GM23248 (cell line): ENCODE data around the gene NEU4. TPM values are rescaled to one million over a fixed set of nuclear protein-coding genes. Genes with fewer than 3 reads are reported as not detected.
"Not testable (repeated sequence)": the region's sequence is repeated elsewhere in the genome, so short reads cannot be mapped to it uniquely, and the experiment has no call there.

Experiments
- DNase-seq: peaks from one replicate; pipeline ENCODE4 v3.0.0-alpha.2; 2015
- H2AFZ ChIP-seq: fragments of 200-600 bp; sonication (generic); 2 replicates; pipeline ENCODE4 v1.6.1; 2016; ENCODE audit warnings: antibody characterized with exemption
- H3F3A ChIP-seq: fragments of 200-600 bp; sonication (generic); 2 replicates; pipeline ENCODE4 v1.6.1; 2016; ENCODE audit warnings: mild to moderate bottlenecking, antibody characterized with exemption, mixed run types; ENCODE audit not compliant: insufficient read depth
- H3K27ac ChIP-seq: fragments of 200-600 bp; sonication (generic); 2 replicates; pipeline ENCODE4 v1.5.1; 2016; ENCODE audit warnings: mild to moderate bottlenecking
- H3K27me3 ChIP-seq: fragments of 200-600 bp; sonication (generic); replicated peaks from 2 replicates; pipeline ENCODE4 v1.6.1; 2016; ENCODE audit warnings: mild to moderate bottlenecking; ENCODE audit not compliant: insufficient read depth
- H3K36me3 ChIP-seq: fragments of 200-600 bp; sonication (generic); 2 replicates; pipeline ENCODE4 v1.6.1; 2016; ENCODE audit warnings: low read depth, mild to moderate bottlenecking
- H3K4me1 ChIP-seq: fragments of 200-600 bp; sonication (generic); 2 replicates; pipeline ENCODE4 v1.6.1; 2016; ENCODE audit warnings: mild to moderate bottlenecking; ENCODE audit not compliant: insufficient read depth
- H3K4me2 ChIP-seq: fragments of 200-600 bp; sonication (generic); one replicate; pipeline ENCODE4 v1.6.1; 2016; ENCODE audit warnings: mild to moderate bottlenecking; ENCODE audit not compliant: unreplicated experiment
- H3K4me3 ChIP-seq: fragments of 200-600 bp; sonication (generic); 2 replicates; pipeline ENCODE4 v1.5.1; 2016; ENCODE audit warnings: mild to moderate bottlenecking
- H3K79me2 ChIP-seq: fragments of 200-600 bp; sonication (generic); 2 replicates; pipeline ENCODE4 v1.6.1; 2016; ENCODE audit warnings: mild to moderate bottlenecking; ENCODE audit not compliant: insufficient read depth
- H3K9ac ChIP-seq: fragments of 200-600 bp; sonication (generic); 2 replicates; pipeline ENCODE4 v1.6.1; 2016; ENCODE audit warnings: mild to moderate bottlenecking
- H3K9me2 ChIP-seq: fragments of 200-600 bp; sonication (generic); 2 replicates; pipeline ENCODE4 v1.6.1; 2016; ENCODE audit warnings: mixed run types, mild to moderate bottlenecking, moderate library complexity; ENCODE audit not compliant: insufficient read depth
- H3K9me3 ChIP-seq: fragments of 200-600 bp; sonication (generic); one replicate; pipeline ENCODE4 v1.6.1; 2017; ENCODE audit warnings: low read depth
- H4K20me1 ChIP-seq: fragments of 200-600 bp; sonication (generic); 2 replicates; pipeline ENCODE4 v1.6.0; 2016; ENCODE audit not compliant: insufficient read depth
- EZH2 ChIP-seq: fragments of 200-600 bp; sonication (generic); IDR thresholded peaks from 2 replicates; pipeline ENCODE4 v1.6.1; 2018; ENCODE audit warnings: antibody characterized with exemption, mild to moderate bottlenecking; ENCODE audit not compliant: insufficient read depth, poor library complexity, severe bottlenecking
- EZH2phosphoT487 ChIP-seq: fragments of 200-600 bp; sonication (generic); IDR thresholded peaks from 2 replicates; pipeline ENCODE4 v1.6.1; 2018; ENCODE audit warnings: antibody characterized with exemption, moderate library complexity, mild to moderate bottlenecking, low read depth; ENCODE audit not compliant: insufficient read depth
- WGBS, 2 experiments: methylation state at CpG; one replicate each; pipeline ENCODE4 v1.1.6; 2015 to 2017; ENCODE audit warnings: low lambda C conversion rate in 2 of 2, low coverage in 1 of 2; ENCODE audit errors: missing lambda C conversion rate in 2 of 2; 5-methylcytosine and 5-hydroxymethylcytosine counted together
- in situ Hi-C: fragments of 300-500 bp; cut with MboI; formaldehyde crosslinking; loops from 2 replicates; pipeline ENCODE4 v1.15.0; 2020
- polyA plus RNA-seq: library from polyadenylated mRNA; unstranded; fragments of >200 nt; fragmentation: Nextera tagmentation; extraction: Ambion mirVana; gene quantifications from 2 replicates; pipeline ENCODE4 v1.2.1, GENCODE V29; 2016
- total RNA-seq: library from RNA; depleted of rRNA; stranded (reverse); fragments of >200 nt; shearing (Covaris generic); gene quantifications from 2 replicates; pipeline ENCODE4 v1.2.3, GENCODE V29; 2014

Gene NEU4
- total and polyA plus RNA-seq, 2 experiments from 2014 or later = not detected

DNA sequence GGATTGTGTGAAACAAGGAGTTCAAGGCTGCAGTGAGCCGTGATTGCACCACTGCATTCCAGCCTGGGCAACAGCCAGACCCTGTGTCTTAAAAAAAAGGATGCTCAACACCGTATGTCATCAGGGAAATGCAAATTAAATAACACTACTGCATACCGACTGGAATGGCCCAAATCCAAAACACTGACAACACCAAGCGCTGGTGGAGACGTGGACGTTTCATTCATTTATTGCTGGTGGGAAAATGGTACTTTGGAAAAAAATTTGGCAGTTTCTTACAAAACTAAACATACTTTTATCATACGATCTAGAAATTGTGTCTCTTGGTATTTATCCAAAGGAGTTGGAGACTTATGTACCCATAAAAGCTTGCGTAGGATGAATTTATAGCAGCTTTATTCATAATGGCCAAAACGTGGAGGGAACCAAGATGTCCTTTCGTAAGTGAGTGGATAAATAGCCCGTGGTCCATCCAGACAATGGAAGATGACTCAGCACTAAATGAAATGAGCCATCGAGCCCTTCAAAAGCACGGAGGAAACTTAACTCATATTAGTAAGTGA is 24.2 kb downstream of the NEU4 start:
- 18 to 19% methylated on average over 13 of the region's 13 CpGs for WGBS, 2 experiments
- in situ Hi-C loops = no loop called here
- Histone ChIP-seq H3K4me1 (0 out of 2 replicates have a peak, but pooled peaks cover 5% of the 10 kb centered on the region), H2AFZ (peak overlapping the region; percentile 20; the same call in 1 of the 2 replicates), H3F3A (peaks cover 6% of the 10 kb centered on the region; the same call in 1 of the 2 replicates), H3K9me3 (no peaks in the 10 kb centered on the region), H3K27ac (peak overlapping the region; percentile 21; the same call in 1 of the 2 replicates), H3K4me3 (no peak overlapping the region), H3K79me2 (no peaks in the 10 kb centered on the region), H3K27me3 (peaks cover 14% of the 10 kb centered on the region; the same call in 1 of the 2 replicates), H3K9ac (no peak overlapping the region), H3K4me2 (peak overlapping the region; percentile 32), H4K20me1 (no peaks in the 10 kb centered on the region), H3K36me3 (no peaks in the 10 kb centered on the region), H3K9me2 (no peaks in the 10 kb centered on the region)
- DNase-seq = peak; percentile 64
- TF ChIP-seq EZH2 = no peak
- no peak for TF ChIP-seq EZH2phosphoT487

DNA sequence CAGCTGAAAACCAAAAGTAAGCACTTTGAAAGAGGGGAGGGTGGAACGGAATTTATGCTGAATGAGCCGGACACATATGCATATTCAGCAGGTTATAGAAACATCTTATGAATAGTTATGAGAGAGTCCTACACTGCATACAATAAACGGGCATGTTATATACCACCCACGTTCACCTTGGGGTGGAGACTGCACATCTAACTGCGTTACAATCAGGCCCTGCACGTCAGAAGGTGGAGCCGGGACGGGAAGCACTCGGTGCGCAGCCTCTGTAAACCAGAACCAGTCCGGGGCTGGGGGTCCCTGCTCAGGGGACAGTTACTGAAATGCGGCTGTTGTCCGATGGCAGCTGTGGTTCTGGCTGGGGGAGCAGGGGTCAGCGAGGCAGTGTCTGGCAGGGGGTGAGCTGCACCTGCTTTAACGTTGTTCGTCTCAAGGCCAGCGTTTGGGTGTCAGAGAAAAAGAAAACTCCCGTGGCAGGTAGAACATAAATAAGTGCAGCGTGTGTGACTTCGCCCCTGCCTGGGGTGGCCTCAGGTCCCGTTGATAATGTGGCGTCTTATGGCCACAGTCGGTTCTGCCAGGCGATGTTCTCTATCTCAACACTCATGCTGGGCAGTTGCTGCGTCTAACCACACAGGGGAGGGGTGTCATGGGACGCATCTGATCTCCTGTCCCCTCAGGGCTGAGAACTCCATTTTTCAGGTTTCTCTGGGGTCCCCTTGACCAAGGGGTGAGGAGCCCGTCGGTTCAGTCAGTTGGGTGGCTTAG is 24.9 kb downstream of the NEU4 start:
- Histone ChIP-seq H2AFZ (peak overlapping the region; percentile 20; the same call in 1 of the 2 replicates), H3K27me3 (peaks cover 20% of the 10 kb centered on the region; the same call in 1 of the 2 replicates)
- H3F3A ChIP-seq, H3K9me2 ChIP-seq, H3K4me1 ChIP-seq, H3K79me2 ChIP-seq, H3K36me3 ChIP-seq, H4K20me1 ChIP-seq, H3K4me3 ChIP-seq, in situ Hi-C loops, H3K9ac ChIP-seq, H3K27ac ChIP-seq, DNase-seq, H3K4me2 ChIP-seq, H3K9me3 ChIP-seq: not testable (repeated sequence)
- 75 to 82% methylated on average over 25 to 27 of the region's 28 CpGs for WGBS, 2 experiments

DNA sequence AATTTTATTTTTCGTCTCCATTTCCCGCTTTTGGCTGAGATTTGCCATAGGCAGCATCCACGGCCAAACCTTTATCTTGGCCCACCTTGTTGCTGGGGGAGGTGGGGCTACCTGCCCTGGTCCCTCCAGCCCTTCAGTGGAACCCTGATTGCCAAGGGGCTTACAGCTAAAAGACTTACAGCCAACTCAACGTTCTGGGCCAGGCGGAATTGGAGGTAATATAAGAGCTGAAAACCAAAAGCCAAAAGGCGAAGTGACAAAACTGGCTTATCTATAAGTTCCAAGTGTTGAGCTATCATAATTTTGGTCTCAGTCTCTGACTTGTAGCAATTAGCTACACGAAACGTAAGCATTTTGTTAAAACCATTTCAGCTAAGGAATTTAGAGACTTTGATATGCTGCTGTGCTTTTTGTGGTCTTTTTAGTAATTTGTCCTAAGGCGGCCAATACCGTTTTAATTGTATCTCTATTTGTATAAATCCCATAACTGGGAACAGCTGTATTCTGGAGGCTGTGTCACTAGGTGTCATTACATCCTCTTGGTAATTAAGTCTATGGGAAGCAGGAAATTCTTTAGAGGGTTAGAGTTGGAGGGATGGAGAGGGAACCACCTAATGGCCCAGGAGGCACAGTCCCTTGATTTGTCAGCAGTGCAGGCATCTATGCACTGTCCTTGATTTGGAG is 25.7 kb downstream of the NEU4 start:
- Histone ChIP-seq H3K9ac (no peak overlapping the region), H2AFZ (no peak overlapping the region), H3K27ac (no peak overlapping the region), H3K36me3 (no peaks in the 10 kb centered on the region), H3K4me2 (no peak overlapping the region), H3K4me1 (0 out of 2 replicates have a peak, but pooled peaks cover 5% of the 10 kb centered on the region), H4K20me1 (no peaks in the 10 kb centered on the region), H3K4me3 (no peak overlapping the region), H3F3A (peaks cover 6% of the 10 kb centered on the region; the same call in 1 of the 2 replicates), H3K9me2 (no peaks in the 10 kb centered on the region), H3K9me3 (no peaks in the 10 kb centered on the region), H3K79me2 (no peaks in the 10 kb centered on the region), H3K27me3 (peaks cover 20% of the 10 kb centered on the region; the same call in 1 of the 2 replicates)
- DNase-seq = no peak
- TF ChIP-seq EZH2 = no peak
- 72 to 80% methylated on average over 10 of the region's 10 CpGs for WGBS, 2 experiments
- in situ Hi-C loops = no loop called here

DNA sequence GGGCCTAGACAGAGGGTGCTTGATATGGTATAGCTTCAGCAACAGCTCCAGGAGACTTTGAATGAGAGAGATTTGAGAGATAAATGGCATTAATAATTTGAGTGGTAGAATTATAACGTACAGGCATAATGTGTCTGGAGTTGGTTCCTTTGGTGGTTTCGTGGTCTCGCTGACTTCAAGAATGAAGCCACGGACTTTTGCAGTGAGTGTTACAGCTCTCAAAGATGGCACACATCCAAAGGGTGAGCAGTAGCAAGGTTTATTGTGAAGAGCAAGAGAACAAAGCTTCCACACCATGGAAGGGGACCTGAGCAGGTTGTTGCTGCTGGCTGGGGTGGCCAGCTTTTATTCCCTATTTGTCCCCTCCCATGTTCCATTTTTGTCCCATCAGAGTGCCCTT is 26.6 kb downstream of the NEU4 start:
- WGBS, 2 experiments = 53 to 64% methylated on average over 4 of the region's 4 CpGs
- DNase-seq = no peak
- Histone ChIP-seq H3K36me3 (no peaks in the 10 kb centered on the region), H4K20me1 (no peaks in the 10 kb centered on the region), H3K4me3 (no peak overlapping the region), H3K9ac (no peak overlapping the region), H3K79me2 (no peaks in the 10 kb centered on the region), H3K9me2 (no peaks in the 10 kb centered on the region), H3K27ac (no peak overlapping the region), H3F3A (peaks cover 6% of the 10 kb centered on the region; the same call in 1 of the 2 replicates), H2AFZ (no peak overlapping the region), H3K4me2 (no peak overlapping the region), H3K27me3 (peaks cover 20% of the 10 kb centered on the region; the same call in 1 of the 2 replicates), H3K9me3 (no peaks in the 10 kb centered on the region), H3K4me1 (0 out of 2 replicates have a peak, but pooled peaks cover 5% of the 10 kb centered on the region)
- in situ Hi-C loops = no loop called here
- TF ChIP-seq EZH2phosphoT487 (no peak), EZH2 (no peak)
